ENCODE results near the gene FAM234B.
"Not testable (repeated sequence)": the region's sequence is repeated elsewhere in the genome, so short reads cannot be mapped to it uniquely, and the experiment has no call there.

Gene FAM234B

GRCh38 chr12:13066014-13066413 lies 21.8 kb downstream of the FAM234B start:
- no peak for DNase-seq

- DNase-seq = no peak
Observed at GRCh38 chr12:13066459-13066858, 22.3 kb downstream of the FAM234B start.

GRCh38 chr12:13067322-13067721 lies 23.1 kb downstream of the FAM234B start:
- no peak for DNase-seq

GRCh38 chr12:13069380-13069779 lies 25.2 kb downstream of the FAM234B start:
- DNase-seq = no peak

- no peak for DNase-seq
Observed at GRCh38 chr12:13071305-13072280, 27.4 kb downstream of the FAM234B start.

GRCh38 chr12:13073173-13073572 lies 29.0 kb downstream of the FAM234B start:
- DNase-seq = no peak

GRCh38 chr12:13074396-13075117 lies 30.4 kb downstream of the FAM234B start:
- DNase-seq = no peak

GRCh38 chr12:13075118-13075480 lies 30.9 kb downstream of the FAM234B start:
- no peak for DNase-seq

GRCh38 chr12:13075786-13076570 lies 31.8 kb downstream of the FAM234B start:
- DNase-seq = no peak

- DNase-seq = no peak
Observed at GRCh38 chr12:13079440-13079906, 35.3 kb downstream of the FAM234B start.

GRCh38 chr12:13080266-13080665 lies 36.1 kb downstream of the FAM234B start:
- no peak for DNase-seq

GRCh38 chr12:13082861-13083260 lies 38.7 kb downstream of the FAM234B start:
- DNase-seq = no peak

- not testable (repeated sequence) for DNase-seq
Observed at GRCh38 chr12:13083638-13084037, 39.5 kb downstream of the FAM234B start.

GRCh38 chr12:13084898-13085640 lies 40.9 kb downstream of the FAM234B start:
- no peak for DNase-seq

- DNase-seq = no peak
Observed at GRCh38 chr12:13085968-13086686, 41.9 kb downstream of the FAM234B start.

GRCh38 chr12:13087766-13088165 lies 43.6 kb downstream of the FAM234B start:
- no peak for DNase-seq

- no peak for DNase-seq
Observed at GRCh38 chr12:13088496-13088895, 44.3 kb downstream of the FAM234B start.

GRCh38 chr12:13090054-13090453 lies 45.9 kb downstream of the FAM234B start:
- DNase-seq = no peak

GRCh38 chr12:13091832-13092231 lies 47.7 kb downstream of the FAM234B start:
- DNase-seq = no peak

- no peak for DNase-seq
Observed at GRCh38 chr12:13093191-13093847, 49.1 kb downstream of the FAM234B start.

GRCh38 chr12:13093848-13094220 lies 49.7 kb downstream of the FAM234B start:
- DNase-seq = no peak

Data from cortex of kidney (tissue), 1 donor.